ENCODE measurements around the gene PROK1. TPM values are rescaled to one million over a fixed set of nuclear protein-coding genes. Genes with fewer than 3 reads are reported as not detected.

The PROK1 gene
- total and polyA plus RNA-seq, 2 of the 4 experiments (the other 2 are of a cell fraction): not detected

- Histone ChIP-seq H3K14ac (replicated peaks; ENCODE audit: low read depth, low read length) (no peak overlapping the region), H2BK20ac (ENCODE audit: low read depth, low read length) (no peak overlapping the region), H2BK15ac (ENCODE audit: low read depth, low read length) (no peak overlapping the region), H3K56ac (ENCODE audit: extremely low read depth, insufficient read depth, low read length) (no peak overlapping the region), H3K27me3 (ENCODE audit: control insufficient read depth, insufficient read depth, low read length) (peaks cover 23% of the 10 kb centered on the region), H2AFZ (replicated peaks; ENCODE audit: low read length, poor library complexity) (no peak overlapping the region), H3K9me1 (ENCODE audit: insufficient read depth, low read length) (no peaks in the 10 kb centered on the region), H3K4me3 (ENCODE audit: insufficient read depth, low read depth, low read length) (no peak overlapping the region), H3K18ac (ENCODE audit: low read depth, low read length) (no peak overlapping the region), H3K4me1 (ENCODE audit: control insufficient read depth, insufficient read depth, low read length) (peaks cover 2% of the 10 kb centered on the region; the same call in 1 of the 2 replicates), H3K4ac (ENCODE audit: low read depth, low read length) (no peak overlapping the region), H3K27ac (ENCODE audit: insufficient read depth, low read length) (no peak overlapping the region), H2BK5ac (ENCODE audit: low read depth, low read length, poor library complexity, severe bottlenecking) (no peak overlapping the region), H2AK9ac (replicated peaks; ENCODE audit: low read depth, low read length, poor library complexity) (no peak overlapping the region), H3K36me3 (ENCODE audit: control insufficient read depth, insufficient read depth, low read length) (no peaks in the 10 kb centered on the region), H2AK5ac (ENCODE audit: low read depth, low read length) (no peak overlapping the region), H2BK120ac (ENCODE audit: low read depth, low read length) (no peak overlapping the region), H4K20me1 (ENCODE audit: insufficient read depth, low read length) (no peaks in the 10 kb centered on the region), H3K4me2 (ENCODE audit: low read depth, low read length) (no peak overlapping the region), H3K79me1 (ENCODE audit: low read depth in 1 of 2, low read length in 2 of 2) (no peaks in the 10 kb centered on the region), H4K8ac (ENCODE audit: low read depth in 2 of 2, low read length in 2 of 2) (no peak overlapping the region), H3K23ac (ENCODE audit: low read depth, low read length) (no peak overlapping the region), H4K5ac (ENCODE audit: low read depth, low read length) (no peak overlapping the region), H4K91ac (ENCODE audit: insufficient read depth, low read depth, low read length) (no peak overlapping the region), H3K9ac (ENCODE audit: low read depth, low read length) (no peak overlapping the region), H3K9me3 (ENCODE audit: control insufficient read depth, insufficient read depth, low read length) (no peaks in the 10 kb centered on the region)
- WGBS, 2 experiments (ENCODE audit: extremely low coverage in 2 of 2, insufficient read length in 1 of 2): no CpG with 5 or more reads among the region's 9 CpGs
- TF ChIP-seq MAFK (IDR thresholded peaks at IDR 0.05; ENCODE audit: low read depth, low read length): no peak
- TF ChIP-seq CHD1 (IDR thresholded peaks at IDR 0.05; ENCODE audit: low read depth, low read length): no peak
- TF ChIP-seq MAZ (IDR thresholded peaks at IDR 0.05; ENCODE audit: borderline replicate concordance, low read depth, low read length): no peak
- TF ChIP-seq RCOR1 (IDR thresholded peaks at IDR 0.05; ENCODE audit: insufficient replicate concordance, low read length): no peak
- TF ChIP-seq FOS (IDR thresholded peaks at IDR 0.05; ENCODE audit: low read depth, low read length): no peak
- TF ChIP-seq NFE2L2 (IDR thresholded peaks at IDR 0.05; ENCODE audit: low read depth, low read length): no peak
- no peak for TF ChIP-seq RAD21 (IDR thresholded peaks at IDR 0.05; ENCODE audit: low read length)
- TF ChIP-seq POLR2A (IDR thresholded peaks at IDR 0.05; ENCODE audit: low read depth, low read length): no peak
- TF ChIP-seq, protein P1, sequence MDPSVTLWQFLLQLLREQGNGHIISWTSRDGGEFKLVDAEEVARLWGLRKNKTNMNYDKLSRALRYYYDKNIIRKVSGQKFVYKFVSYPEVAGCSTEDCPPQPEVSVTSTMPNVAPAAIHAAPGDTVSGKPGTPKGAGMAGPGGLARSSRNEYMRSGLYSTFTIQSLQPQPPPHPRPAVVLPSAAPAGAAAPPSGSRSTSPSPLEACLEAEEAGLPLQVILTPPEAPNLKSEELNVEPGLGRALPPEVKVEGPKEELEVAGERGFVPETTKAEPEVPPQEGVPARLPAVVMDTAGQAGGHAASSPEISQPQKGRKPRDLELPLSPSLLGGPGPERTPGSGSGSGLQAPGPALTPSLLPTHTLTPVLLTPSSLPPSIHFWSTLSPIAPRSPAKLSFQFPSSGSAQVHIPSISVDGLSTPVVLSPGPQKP (IDR thresholded peaks at IDR 0.05; ENCODE audit: borderline replicate concordance, low read depth, low read length): no peak
- TF ChIP-seq, protein P2, sequence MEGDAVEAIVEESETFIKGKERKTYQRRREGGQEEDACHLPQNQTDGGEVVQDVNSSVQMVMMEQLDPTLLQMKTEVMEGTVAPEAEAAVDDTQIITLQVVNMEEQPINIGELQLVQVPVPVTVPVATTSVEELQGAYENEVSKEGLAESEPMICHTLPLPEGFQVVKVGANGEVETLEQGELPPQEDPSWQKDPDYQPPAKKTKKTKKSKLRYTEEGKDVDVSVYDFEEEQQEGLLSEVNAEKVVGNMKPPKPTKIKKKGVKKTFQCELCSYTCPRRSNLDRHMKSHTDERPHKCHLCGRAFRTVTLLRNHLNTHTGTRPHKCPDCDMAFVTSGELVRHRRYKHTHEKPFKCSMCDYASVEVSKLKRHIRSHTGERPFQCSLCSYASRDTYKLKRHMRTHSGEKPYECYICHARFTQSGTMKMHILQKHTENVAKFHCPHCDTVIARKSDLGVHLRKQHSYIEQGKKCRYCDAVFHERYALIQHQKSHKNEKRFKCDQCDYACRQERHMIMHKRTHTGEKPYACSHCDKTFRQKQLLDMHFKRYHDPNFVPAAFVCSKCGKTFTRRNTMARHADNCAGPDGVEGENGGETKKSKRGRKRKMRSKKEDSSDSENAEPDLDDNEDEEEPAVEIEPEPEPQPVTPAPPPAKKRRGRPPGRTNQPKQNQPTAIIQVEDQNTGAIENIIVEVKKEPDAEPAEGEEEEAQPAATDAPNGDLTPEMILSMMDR (conservative IDR thresholded peaks at IDR 0.05; ENCODE audit: low read depth, low read length): no peak
- no peak for TF ChIP-seq USF2 (IDR thresholded peaks at IDR 0.05; ENCODE audit: low read depth, low read length)
- no peak for TF ChIP-seq RFX5 (IDR thresholded peaks at IDR 0.05; ENCODE audit: low read depth, low read length)
- no peak for TF ChIP-seq CEBPB (IDR thresholded peaks at IDR 0.05; ENCODE audit: low read depth, low read length)
- no peak for TF ChIP-seq SMC3 (IDR thresholded peaks at IDR 0.05; ENCODE audit: low read depth, low read length)
- no peak for TF ChIP-seq MXI1 (IDR thresholded peaks at IDR 0.05; ENCODE audit: borderline replicate concordance, low read depth, low read length)
- TF ChIP-seq BHLHE40 (IDR thresholded peaks at IDR 0.05; ENCODE audit: low read depth, low read length): no peak
- ChIA-PET CTCF (interaction anchor here (1.1 to 1.3 kb wide), 2 partner anchors 13 to 24 kb away, joined by 3 to 5 read pairs; no protein-coding TSS in a partner anchor), POLR2A (ENCODE audit: unreplicated experiment) (no interaction called here)
- no peak for ATAC-seq (ENCODE audit: low read depth)
- in situ Hi-C loops (cut with MboI; ENCODE audit: low sequenced_read_pairs): no loop called here
- dilution Hi-C loops (cut with HindIII; ENCODE audit: low sequenced_read_pairs, unreplicated experiment): no loop called here
- BruUV-seq (replicated peaks): no TSS peak
- no peak for DNase-seq
- intact Hi-C loops (cut with micrococcal nuclease): no loop called here
Observed at GRCh38 chr1:110483308-110483685, 32.3 kb downstream of the PROK1 start.
